GM12878 (cell line): ENCODE data around the gene RELL2. TPM values are rescaled to one million over a fixed set of nuclear protein-coding genes. Genes with fewer than 3 reads are reported as not detected.
A peak's percentile ranks its signal among the peaks of the same experiment; 100 is the strongest.

Source experiments
- E2F4 ChIP-seq: IDR thresholded peaks from 2 replicates; pipeline ENCODE4 v1.6.1; 2012; ENCODE audit warnings: low read depth, low read length, improper control_type of control experiment
- E2F8 ChIP-seq: fragments of 450-650 bp; IDR thresholded peaks from 2 replicates; pipeline ENCODE4 v1.6.1; 2018; ENCODE audit warnings: mild to moderate bottlenecking, low read depth, moderate library complexity; ENCODE audit not compliant: partially characterized antibody
- EGR1 ChIP-seq, 2 experiments: IDR thresholded peaks; 1 replicate in 1 of 2; 2 replicates in 1 of 2; pipeline ENCODE4 v1.6.1; 2011 to 2012; ENCODE audit warnings: low read depth in 2 of 2, low read length in 2 of 2, borderline replicate concordance in 1 of 2, mild to moderate bottlenecking in 1 of 2, moderate library complexity in 1 of 2
- HDAC6 ChIP-seq: fragments of 200-600 bp; sonication (generic); IDR thresholded peaks from one replicate; pipeline ENCODE4 v1.8.0; 2017; ENCODE audit warnings: antibody characterized with exemption; ENCODE audit not compliant: unreplicated experiment
- MEF2A ChIP-seq: IDR thresholded peaks from 2 replicates; pipeline ENCODE4 v1.6.1; 2011; ENCODE audit warnings: low read depth, mild to moderate bottlenecking, low read length, moderate library complexity; ENCODE audit not compliant: insufficient read depth
- NR2C1 ChIP-seq: fragments of 450-650 bp; IDR thresholded peaks from 2 replicates; pipeline ENCODE4 v1.6.1; 2017; ENCODE audit warnings: antibody characterized with exemption, mild to moderate bottlenecking, moderate library complexity
- PAX8 ChIP-seq: fragments of 450-650 bp; IDR thresholded peaks from 2 replicates; pipeline ENCODE4 v1.6.1; 2017; ENCODE audit warnings: mild to moderate bottlenecking, moderate library complexity
- PRDM15 ChIP-seq: fragments of 450-650 bp; formaldehyde crosslinking; IDR thresholded peaks from 2 replicates; pipeline ENCODE4 v1.4.0; 2020; ENCODE audit warnings: mild to moderate bottlenecking, moderate library complexity
- REST ChIP-seq: IDR thresholded peaks from 2 replicates; pipeline ENCODE4 v1.6.1; 2012; ENCODE audit warnings: mild to moderate bottlenecking, low read depth, low read length
- SIX5 ChIP-seq: IDR thresholded peaks from 2 replicates; pipeline ENCODE4 v1.6.1; 2011; ENCODE audit warnings: mild to moderate bottlenecking, low read depth, low read length, moderate library complexity; ENCODE audit not compliant: severe bottlenecking
- SRF ChIP-seq, 2 experiments: IDR thresholded peaks; 2 replicates each; pipeline ENCODE4 v1.6.1; 2011; ENCODE audit warnings: low read depth in 2 of 2, low read length in 2 of 2, mild to moderate bottlenecking in 1 of 2, moderate library complexity in 1 of 2
- polyA plus RNA-seq, 11 experiments: library from polyadenylated mRNA; depleted of rRNA in 4 of 11; unstranded in 6 of 11; stranded (reverse) in 5 of 11; fragments of >200 nt; fragmentation: Nextera tagmentation in 4 of 11; fragmentation: Illumina TruSeq in 1 of 11; extraction: Ambion mirVana in 4 of 11; extraction: Trizol in 1 of 11; gene quantifications; 1 replicate in 1 of 11; 2 replicates in 10 of 11; pipeline versions ENCODE4 v1.2.1 to v1.2.3, GENCODE V29; 2011 to 2016; ENCODE audit warnings: inconsistent platforms in 2 of 11, missing spikeins in 2 of 11, low read depth in 1 of 11
- total RNA-seq, 4 experiments: library from RNA; depleted of rRNA in 3 of 4; stranded (reverse); fragments of >200 nt in 3 of 4; fragmentation: Illumina TruSeq in 1 of 4; extraction: Trizol in 1 of 4; gene quantifications; 2 replicates each; pipeline versions ENCODE4 v1.2.1 to v1.2.3, GENCODE V29; 2013 to 2021
- TF ChIP-seq, protein P1 (sequence below): fragments of 450-650 bp; IDR thresholded peaks from 2 replicates; pipeline ENCODE4 v1.6.1; 2016; ENCODE audit warnings: mild to moderate bottlenecking, moderate library complexity, borderline replicate concordance

Gene RELL2
- total and polyA plus RNA-seq, 10 of the 15 experiments (the other 5 are each of a cell fraction or from before 2014, with no cell fraction given): 0.23 to 21.4 (median 7.1) TPM

GRCh38 chr5:141636413-141637122 is at the start of gene RELL2, which contains the start of gene HDAC3 (continued):
- TF ChIP-seq E2F8 (no peak), E2F4 (no peak), PAX8 (no peak), SRF (IDR thresholded peaks at IDR 0.05; ENCODE audit: low read depth in 2 of 2, low read length in 2 of 2) (no peak), SIX5 (no peak), EGR1 (IDR thresholded peaks at IDR 0.05; ENCODE audit: borderline replicate concordance in 1 of 2, low read depth in 2 of 2, low read length in 2 of 2) (peak; percentile 40 to 86; a peak in 2 of 3 replicates), REST (no peak), HDAC6 (no peak), NR2C1 (no peak), MEF2A (no peak), PRDM15 (CRISPR knock-in tag) (no peak)
- TF ChIP-seq, protein P1, sequence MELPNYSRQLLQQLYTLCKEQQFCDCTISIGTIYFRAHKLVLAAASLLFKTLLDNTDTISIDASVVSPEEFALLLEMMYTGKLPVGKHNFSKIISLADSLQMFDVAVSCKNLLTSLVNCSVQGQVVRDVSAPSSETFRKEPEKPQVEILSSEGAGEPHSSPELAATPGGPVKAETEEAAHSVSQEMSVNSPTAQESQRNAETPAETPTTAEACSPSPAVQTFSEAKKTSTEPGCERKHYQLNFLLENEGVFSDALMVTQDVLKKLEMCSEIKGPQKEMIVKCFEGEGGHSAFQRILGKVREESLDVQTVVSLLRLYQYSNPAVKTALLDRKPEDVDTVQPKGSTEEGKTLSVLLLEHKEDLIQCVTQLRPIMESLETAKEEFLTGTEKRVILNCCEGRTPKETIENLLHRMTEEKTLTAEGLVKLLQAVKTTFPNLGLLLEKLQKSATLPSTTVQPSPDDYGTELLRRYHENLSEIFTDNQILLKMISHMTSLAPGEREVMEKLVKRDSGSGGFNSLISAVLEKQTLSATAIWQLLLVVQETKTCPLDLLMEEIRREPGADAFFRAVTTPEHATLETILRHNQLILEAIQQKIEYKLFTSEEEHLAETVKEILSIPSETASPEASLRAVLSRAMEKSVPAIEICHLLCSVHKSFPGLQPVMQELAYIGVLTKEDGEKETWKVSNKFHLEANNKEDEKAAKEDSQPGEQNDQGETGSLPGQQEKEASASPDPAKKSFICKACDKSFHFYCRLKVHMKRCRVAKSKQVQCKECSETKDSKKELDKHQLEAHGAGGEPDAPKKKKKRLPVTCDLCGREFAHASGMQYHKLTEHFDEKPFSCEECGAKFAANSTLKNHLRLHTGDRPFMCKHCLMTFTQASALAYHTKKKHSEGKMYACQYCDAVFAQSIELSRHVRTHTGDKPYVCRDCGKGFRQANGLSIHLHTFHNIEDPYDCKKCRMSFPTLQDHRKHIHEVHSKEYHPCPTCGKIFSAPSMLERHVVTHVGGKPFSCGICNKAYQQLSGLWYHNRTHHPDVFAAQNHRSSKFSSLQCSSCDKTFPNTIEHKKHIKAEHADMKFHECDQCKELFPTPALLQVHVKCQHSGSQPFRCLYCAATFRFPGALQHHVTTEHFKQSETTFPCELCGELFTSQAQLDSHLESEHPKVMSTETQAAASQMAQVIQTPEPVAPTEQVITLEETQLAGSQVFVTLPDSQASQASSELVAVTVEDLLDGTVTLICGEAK: no peak
